Keratinocyte (primary cell): ENCODE results near the gene NCEH1. TPM values are rescaled to one million over a fixed set of nuclear protein-coding genes. Genes with fewer than 3 reads are reported as not detected.

ENCODE experiments used
- DNase-seq: peaks from one replicate; pipeline ENCODE4 v3.0.0-alpha.2; 2011; ENCODE audit warnings: low read depth, missing footprints, low spot score
- FAIRE-seq: peaks from 2 replicates; lab custom pipeline; 2011; peaks lifted over from hg19 to GRCh38; lab: Jason Lieb, UNC
- H2AFZ ChIP-seq: 2 replicates; pipeline ENCODE4 v1.6.0; 2012; ENCODE audit warnings: low read length, control low read depth, inconsistent platforms; ENCODE audit not compliant: control insufficient read depth
- H3K27ac ChIP-seq: 2 replicates; pipeline ENCODE4 v1.5.1; 2011; ENCODE audit warnings: low read length; ENCODE audit not compliant: control insufficient read depth, insufficient read depth
- H3K27me3 ChIP-seq: 3 replicates; pipeline ENCODE4 v1.6.0; 2011; ENCODE audit warnings: low read length; ENCODE audit not compliant: control insufficient read depth, insufficient read depth; ENCODE audit errors: extremely low read depth
- H3K36me3 ChIP-seq, 2 experiments: 2 replicates in 1 of 2; 3 replicates in 1 of 2; pipeline ENCODE4 v1.5.1; 2011; ENCODE audit warnings: low read length in 2 of 2, mild to moderate bottlenecking in 1 of 2; ENCODE audit not compliant: control insufficient read depth in 2 of 2, insufficient read depth in 2 of 2; ENCODE audit errors: extremely low read depth in 1 of 2
- H3K4me1 ChIP-seq: 3 replicates; pipeline ENCODE4 v1.5.1; 2011; ENCODE audit warnings: low read length; ENCODE audit not compliant: control insufficient read depth, insufficient read depth; ENCODE audit errors: extremely low read depth
- H3K4me2 ChIP-seq: 3 replicates; pipeline ENCODE4 v1.6.0; 2011; ENCODE audit warnings: low read depth, low read length; ENCODE audit not compliant: control insufficient read depth, insufficient read depth; ENCODE audit errors: extremely low read depth
- H3K4me3 ChIP-seq, 3 experiments: fragments of 200-600 bp in 1 of 3; sonication (generic) in 1 of 3; 2 replicates in 2 of 3; 3 replicates in 1 of 3; pipeline ENCODE4 v1.5.1; 2011 to 2016; ENCODE audit warnings: low read length in 3 of 3, mild to moderate bottlenecking in 3 of 3, control low read depth in 2 of 3, inconsistent platforms in 1 of 3, low read depth in 1 of 3, mixed read lengths in 1 of 3, mixed run types in 1 of 3, moderate library complexity in 1 of 3; ENCODE audit not compliant: control insufficient read depth in 2 of 3, insufficient read depth in 2 of 3; ENCODE audit errors: extremely low read depth in 1 of 3
- H3K79me2 ChIP-seq: 2 replicates; pipeline ENCODE4 v1.6.0; 2012; ENCODE audit warnings: low read length; ENCODE audit not compliant: control insufficient read depth, insufficient read depth
- H3K9ac ChIP-seq: 3 replicates; pipeline ENCODE4 v1.6.0; 2011; ENCODE audit warnings: low read length; ENCODE audit not compliant: control insufficient read depth, insufficient read depth; ENCODE audit errors: extremely low read depth
- H3K9me1 ChIP-seq: 3 replicates; pipeline ENCODE4 v1.6.0; 2011; ENCODE audit warnings: low read length; ENCODE audit not compliant: control insufficient read depth, insufficient read depth; ENCODE audit errors: extremely low read depth
- H3K9me3 ChIP-seq: 2 replicates; pipeline ENCODE4 v1.5.1; 2012; ENCODE audit warnings: low read depth, low read length; ENCODE audit not compliant: control insufficient read depth
- H4K20me1 ChIP-seq: 3 replicates; pipeline ENCODE4 v1.6.0; 2011; ENCODE audit warnings: low read length; ENCODE audit not compliant: control insufficient read depth, insufficient read depth; ENCODE audit errors: extremely low read depth
- EZH2 ChIP-seq: IDR thresholded peaks from one replicate; pipeline ENCODE4 v1.6.1; 2012; ENCODE audit warnings: inconsistent platforms, mild to moderate bottlenecking, low read length, moderate library complexity
- dilution Hi-C: fragments of 300-500 bp; cut with MboI; formaldehyde crosslinking; loops from one replicate; pipeline ENCODE4 v1.7.0; 2020; ENCODE audit warnings: low sequenced_read_pairs; ENCODE audit not compliant: extremely low pct_ligation_motif_present
- polyA plus RNA-seq, 5 experiments: library from polyadenylated mRNA; depleted of rRNA in 3 of 5; stranded (reverse) in 3 of 5; stranded (forward) in 1 of 5; unstranded in 1 of 5; fragments of >200 nt; gene quantifications; 1 replicate in 1 of 5; 2 replicates in 3 of 5; 3 replicates in 1 of 5; pipeline versions ENCODE4 v1.2.1 to v1.2.3, GENCODE V29; 2011 to 2012; ENCODE audit warnings: missing spikeins in 2 of 5, low read depth in 1 of 5, low replicate concordance in 1 of 5
- TF ChIP-seq, protein P1 (sequence below), 3 experiments: IDR thresholded peaks in 1 of 3; conservative IDR thresholded peaks in 1 of 3; optimal IDR thresholded peaks in 1 of 3; 2 replicates in 2 of 3; 3 replicates in 1 of 3; pipeline versions ENCODE3 to v1.5.1; 2011; ENCODE audit warnings: low read length in 3 of 3, mild to moderate bottlenecking in 3 of 3, moderate library complexity in 2 of 3, control low read depth in 1 of 3, inconsistent platforms in 1 of 3; ENCODE audit not compliant: insufficient read depth in 2 of 3; ENCODE audit errors: extremely low read depth in 1 of 3

NCEH1 gene
- polyA plus RNA-seq, 1 donor (not counting 4 experiments of a cell fraction or from before 2014, with no cell fraction given) = 13.2 TPM

DNA sequence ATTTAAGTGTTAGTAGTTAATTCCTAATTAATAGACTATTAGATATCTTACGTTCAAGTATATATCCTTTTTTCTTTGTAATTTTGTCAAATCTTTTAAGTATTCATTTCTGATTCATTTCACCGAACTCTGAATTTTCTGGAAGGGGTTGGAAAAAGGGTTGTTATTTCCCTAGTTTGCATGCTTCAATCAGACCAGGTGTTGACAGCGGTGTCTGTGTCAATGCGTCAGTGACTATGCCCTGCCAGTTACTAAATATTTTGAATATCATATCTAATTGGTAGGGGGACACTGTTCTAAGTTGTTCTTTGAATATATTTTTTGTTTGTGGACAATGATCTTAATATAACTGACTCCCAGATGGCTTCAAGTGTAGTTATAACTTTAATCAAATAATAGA is 124.9 kb downstream of the NCEH1 start:
- Histone ChIP-seq H3K9ac (peak overlapping the region; percentile 35), H3K9me1 (no peaks in the 10 kb centered on the region), H3K27me3 (no peaks in the 10 kb centered on the region), H2AFZ (peak overlapping the region; percentile 91), H3K4me3 (peak overlapping the region in 1 of 3 experiments; percentile 53), H4K20me1 (no peaks in the 10 kb centered on the region), H3K4me2 (peak overlapping the region; percentile 68), H3K36me3 (no peaks in the 10 kb centered on the region), H3K9me3 (no peaks in the 10 kb centered on the region), H3K27ac (peak overlapping the region; percentile 63), H3K4me1 (peaks cover 50% of the 10 kb centered on the region), H3K79me2 (no peaks in the 10 kb centered on the region)
- FAIRE-seq (no peak), DNase-seq (no peak)
- dilution Hi-C loops = no loop called here
- TF ChIP-seq, protein P1, sequence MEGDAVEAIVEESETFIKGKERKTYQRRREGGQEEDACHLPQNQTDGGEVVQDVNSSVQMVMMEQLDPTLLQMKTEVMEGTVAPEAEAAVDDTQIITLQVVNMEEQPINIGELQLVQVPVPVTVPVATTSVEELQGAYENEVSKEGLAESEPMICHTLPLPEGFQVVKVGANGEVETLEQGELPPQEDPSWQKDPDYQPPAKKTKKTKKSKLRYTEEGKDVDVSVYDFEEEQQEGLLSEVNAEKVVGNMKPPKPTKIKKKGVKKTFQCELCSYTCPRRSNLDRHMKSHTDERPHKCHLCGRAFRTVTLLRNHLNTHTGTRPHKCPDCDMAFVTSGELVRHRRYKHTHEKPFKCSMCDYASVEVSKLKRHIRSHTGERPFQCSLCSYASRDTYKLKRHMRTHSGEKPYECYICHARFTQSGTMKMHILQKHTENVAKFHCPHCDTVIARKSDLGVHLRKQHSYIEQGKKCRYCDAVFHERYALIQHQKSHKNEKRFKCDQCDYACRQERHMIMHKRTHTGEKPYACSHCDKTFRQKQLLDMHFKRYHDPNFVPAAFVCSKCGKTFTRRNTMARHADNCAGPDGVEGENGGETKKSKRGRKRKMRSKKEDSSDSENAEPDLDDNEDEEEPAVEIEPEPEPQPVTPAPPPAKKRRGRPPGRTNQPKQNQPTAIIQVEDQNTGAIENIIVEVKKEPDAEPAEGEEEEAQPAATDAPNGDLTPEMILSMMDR (optimal IDR thresholded peaks at IDR 0.05 in 1 of 3, IDR thresholded peaks at IDR 0.05 in 1 of 3, conservative IDR thresholded peaks at IDR 0.05 in 1 of 3; ENCODE audit: extremely low read depth in 1 of 3, insufficient read depth in 2 of 3, low read length in 3 of 3) = no peak
- TF ChIP-seq EZH2 = no peak

DNA sequence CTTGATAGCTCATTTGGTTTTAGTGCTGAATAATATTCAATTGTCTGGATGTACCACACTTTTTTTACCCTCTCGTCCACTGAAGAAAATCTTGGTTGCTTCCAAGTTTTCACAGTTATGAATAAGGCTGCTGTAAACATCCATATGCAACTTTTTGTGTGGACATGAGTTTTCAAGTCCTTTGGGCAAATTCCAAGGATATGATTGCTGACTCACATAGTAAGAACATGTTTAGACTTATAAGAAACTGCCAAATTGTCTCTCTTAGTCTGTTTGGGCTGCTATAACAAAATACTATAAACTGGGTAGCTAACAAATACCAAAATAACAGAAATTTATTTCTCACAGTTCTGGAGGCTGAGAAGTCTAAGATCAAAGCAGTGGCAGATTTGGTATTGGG is 128.2 kb downstream of the NCEH1 start:
- Histone ChIP-seq H3K27ac (peak overlapping the region; percentile 61), H3K4me2 (peak overlapping the region; percentile 52), H4K20me1 (no peaks in the 10 kb centered on the region), H3K9me1 (no peaks in the 10 kb centered on the region), H3K9ac (no peak overlapping the region), H3K27me3 (no peaks in the 10 kb centered on the region), H3K79me2 (no peaks in the 10 kb centered on the region), H2AFZ (no peak overlapping the region), H3K4me3 (peak overlapping the region in 1 of 3 experiments; percentile 19), H3K36me3 (no peaks in the 10 kb centered on the region), H3K9me3 (no peaks in the 10 kb centered on the region), H3K4me1 (peaks cover 50% of the 10 kb centered on the region)
- TF ChIP-seq, protein P1 (optimal IDR thresholded peaks at IDR 0.05 in 1 of 3, IDR thresholded peaks at IDR 0.05 in 1 of 3, conservative IDR thresholded peaks at IDR 0.05 in 1 of 3; ENCODE audit: extremely low read depth in 1 of 3, insufficient read depth in 2 of 3, low read length in 3 of 3) = no peak
- TF ChIP-seq EZH2 = no peak
- dilution Hi-C loops = no loop called here
- FAIRE-seq = peak; percentile 82
- peak; percentile 81 for DNase-seq
